ENCODE data around the gene PON3. TPM values are rescaled to one million over a fixed set of nuclear protein-coding genes. Genes with fewer than 3 reads are reported as not detected.

PON3 gene
- total RNA-seq, 4 donors from 2014 or later: 0.40 to 2.5 (median 1.9) TPM; not detected in 1

DNA sequence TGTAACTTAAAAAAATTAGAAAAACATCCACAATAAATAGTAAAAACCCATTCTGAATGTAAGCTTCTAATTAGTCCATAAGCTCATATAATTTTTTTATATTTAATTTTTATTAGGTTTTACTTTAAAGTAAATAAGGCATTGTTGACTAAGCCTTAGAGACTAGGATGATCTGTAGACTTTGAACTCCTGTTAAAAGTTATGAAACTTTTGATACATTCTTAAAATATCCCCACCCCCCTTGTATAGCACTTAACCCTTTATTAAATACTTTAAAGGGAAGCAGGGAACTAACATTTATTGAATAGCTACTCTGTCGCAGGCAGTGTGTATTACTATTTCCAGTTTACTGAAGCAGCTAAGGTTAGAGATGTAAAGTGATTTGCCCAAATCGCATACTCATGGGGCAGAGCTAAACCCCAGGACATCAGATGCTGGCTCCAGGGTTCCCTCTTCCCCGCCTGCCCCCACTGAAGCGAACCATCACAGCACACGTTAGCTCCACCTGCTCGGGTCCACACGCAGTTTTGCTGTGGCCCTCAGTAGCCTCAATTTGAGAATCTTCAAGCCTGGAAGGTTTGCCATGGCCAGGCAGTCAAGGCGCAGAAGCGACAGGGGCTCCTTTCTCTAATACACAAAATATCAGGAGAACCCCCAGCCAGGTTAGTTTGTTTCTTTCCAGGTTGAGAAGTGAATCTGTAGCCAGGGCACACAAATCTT, 72.6 kb downstream of the PON3 start:
- no peak overlapping the region for H3K27ac ChIP-seq
- H3K9me3 ChIP-seq: no peaks in the 10 kb centered on the region
- intact Hi-C loops (cut with DNase I): no loop called here
- H3K36me3 ChIP-seq: no peaks in the 10 kb centered on the region
- no peaks in the 10 kb centered on the region for H3K4me1 ChIP-seq
- no peak overlapping the region for H3K4me3 ChIP-seq
- 78 to 96% methylated on average over 8 to 9 of the region's 9 CpGs for WGBS, 2 donors
- H3K27me3 ChIP-seq: peaks cover 0 to 22% (median 0%) of the 10 kb centered on the region in 4 donors
- no peak for TF ChIP-seq POLR2A (IDR thresholded peaks at IDR 0.05)
- TF ChIP-seq, protein P1, sequence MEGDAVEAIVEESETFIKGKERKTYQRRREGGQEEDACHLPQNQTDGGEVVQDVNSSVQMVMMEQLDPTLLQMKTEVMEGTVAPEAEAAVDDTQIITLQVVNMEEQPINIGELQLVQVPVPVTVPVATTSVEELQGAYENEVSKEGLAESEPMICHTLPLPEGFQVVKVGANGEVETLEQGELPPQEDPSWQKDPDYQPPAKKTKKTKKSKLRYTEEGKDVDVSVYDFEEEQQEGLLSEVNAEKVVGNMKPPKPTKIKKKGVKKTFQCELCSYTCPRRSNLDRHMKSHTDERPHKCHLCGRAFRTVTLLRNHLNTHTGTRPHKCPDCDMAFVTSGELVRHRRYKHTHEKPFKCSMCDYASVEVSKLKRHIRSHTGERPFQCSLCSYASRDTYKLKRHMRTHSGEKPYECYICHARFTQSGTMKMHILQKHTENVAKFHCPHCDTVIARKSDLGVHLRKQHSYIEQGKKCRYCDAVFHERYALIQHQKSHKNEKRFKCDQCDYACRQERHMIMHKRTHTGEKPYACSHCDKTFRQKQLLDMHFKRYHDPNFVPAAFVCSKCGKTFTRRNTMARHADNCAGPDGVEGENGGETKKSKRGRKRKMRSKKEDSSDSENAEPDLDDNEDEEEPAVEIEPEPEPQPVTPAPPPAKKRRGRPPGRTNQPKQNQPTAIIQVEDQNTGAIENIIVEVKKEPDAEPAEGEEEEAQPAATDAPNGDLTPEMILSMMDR (IDR thresholded peaks at IDR 0.05): no peak
- no peak for DNase-seq

DNA sequence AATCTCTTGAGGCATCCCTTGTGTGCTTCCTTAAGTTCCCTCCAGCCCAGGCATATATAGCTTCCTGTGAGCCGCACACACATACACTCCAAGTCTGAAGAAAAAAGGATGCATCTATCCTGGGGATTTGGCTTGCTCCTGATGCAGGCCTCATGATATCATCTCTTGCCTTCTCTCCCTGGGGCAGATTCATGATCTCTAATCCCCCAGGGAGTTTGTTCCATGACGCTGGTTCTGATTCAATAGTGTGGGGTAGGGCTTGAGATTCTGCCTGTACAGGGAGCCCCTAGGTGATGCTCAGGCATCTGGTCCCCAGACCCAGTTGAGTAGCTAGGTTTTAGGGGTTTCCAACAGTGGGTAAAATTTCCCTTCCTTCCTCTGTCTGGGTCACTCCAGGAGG, 73.3 kb downstream of the PON3 start:
- H3K36me3 ChIP-seq: no peaks in the 10 kb centered on the region
- TF ChIP-seq, protein P1 (IDR thresholded peaks at IDR 0.05): no peak
- no peak for TF ChIP-seq POLR2A (IDR thresholded peaks at IDR 0.05)
- no peak for DNase-seq
- H3K4me3 ChIP-seq: no peak overlapping the region
- H3K27me3 ChIP-seq: peaks cover 0 to 22% (median 0%) of the 10 kb centered on the region in 4 donors
- no peak overlapping the region for H3K27ac ChIP-seq
- no peaks in the 10 kb centered on the region for H3K9me3 ChIP-seq
- intact Hi-C loops (cut with DNase I): no loop called here
- no peaks in the 10 kb centered on the region for H3K4me1 ChIP-seq
- whole genome bisulfite sequencing, 2 donors: 62 to 71% methylated on average over 2 of the region's 2 CpGs

DNA sequence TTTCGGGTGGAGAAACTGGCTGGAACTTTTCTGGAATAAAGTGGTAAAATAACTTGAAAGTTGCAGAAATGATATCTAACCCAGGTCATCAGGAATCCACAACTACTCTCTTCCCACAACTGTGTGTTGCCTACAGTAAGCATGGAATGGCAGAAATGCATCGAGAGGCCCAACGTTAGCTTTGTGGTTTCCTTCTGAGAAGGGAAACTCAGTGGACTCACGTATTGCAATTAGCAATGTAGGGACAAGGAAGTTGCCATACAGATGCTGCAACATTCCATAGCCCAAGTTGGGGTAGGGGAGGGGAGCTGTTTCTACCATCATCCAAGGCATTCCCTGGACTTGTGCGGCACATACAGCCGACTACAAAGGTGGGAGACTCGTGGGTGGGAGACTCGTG, 73.8 kb downstream of the PON3 start:
- TF ChIP-seq, protein P1 (IDR thresholded peaks at IDR 0.05): no peak
- TF ChIP-seq POLR2A (IDR thresholded peaks at IDR 0.05): no peak
- no peaks in the 10 kb centered on the region for H3K4me1 ChIP-seq
- intact Hi-C loops (cut with DNase I): no loop called here
- no peak overlapping the region for H3K27ac ChIP-seq
- no peak for DNase-seq
- 74 to 79% methylated on average over 8 of the region's 8 CpGs for WGBS, 2 donors
- H3K27me3 ChIP-seq: peaks cover 0 to 22% (median 0%) of the 10 kb centered on the region in 4 donors
- H3K4me3 ChIP-seq: no peak overlapping the region
- no peaks in the 10 kb centered on the region for H3K36me3 ChIP-seq
- H3K9me3 ChIP-seq: no peaks in the 10 kb centered on the region

DNA sequence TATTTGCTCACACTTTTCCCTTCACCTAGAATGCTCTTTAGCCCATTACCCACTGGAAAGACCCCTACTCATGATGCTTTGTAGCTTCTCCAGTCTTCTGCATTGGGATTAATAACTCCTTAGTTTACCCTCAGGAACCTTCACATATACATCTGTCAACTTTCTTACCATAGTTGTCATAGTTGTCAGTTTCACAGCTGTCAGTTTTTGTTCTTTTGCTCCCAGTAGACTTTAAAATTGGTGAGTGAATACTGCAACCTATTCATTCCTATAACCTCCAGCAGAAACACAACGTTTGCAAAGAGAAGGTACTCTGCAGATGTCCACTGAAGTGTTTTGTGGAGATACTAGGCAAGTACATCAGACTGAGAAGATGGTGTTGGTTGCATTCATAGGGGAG, 74.5 kb downstream of the PON3 start:
- H3K9me3 ChIP-seq: no peaks in the 10 kb centered on the region
- intact Hi-C loops (cut with DNase I): no loop called here
- TF ChIP-seq, protein P1 (IDR thresholded peaks at IDR 0.05): no peak
- H3K4me1 ChIP-seq: no peaks in the 10 kb centered on the region
- no peaks in the 10 kb centered on the region for H3K36me3 ChIP-seq
- H3K4me3 ChIP-seq: no peak overlapping the region
- H3K27me3 ChIP-seq: peaks cover 0 to 22% (median 0%) of the 10 kb centered on the region in 4 donors
- no peak overlapping the region for H3K27ac ChIP-seq
- no peak for DNase-seq
- WGBS, 2 donors: 46 to 62% methylated on average over 1 of the region's 1 CpG

DNA sequence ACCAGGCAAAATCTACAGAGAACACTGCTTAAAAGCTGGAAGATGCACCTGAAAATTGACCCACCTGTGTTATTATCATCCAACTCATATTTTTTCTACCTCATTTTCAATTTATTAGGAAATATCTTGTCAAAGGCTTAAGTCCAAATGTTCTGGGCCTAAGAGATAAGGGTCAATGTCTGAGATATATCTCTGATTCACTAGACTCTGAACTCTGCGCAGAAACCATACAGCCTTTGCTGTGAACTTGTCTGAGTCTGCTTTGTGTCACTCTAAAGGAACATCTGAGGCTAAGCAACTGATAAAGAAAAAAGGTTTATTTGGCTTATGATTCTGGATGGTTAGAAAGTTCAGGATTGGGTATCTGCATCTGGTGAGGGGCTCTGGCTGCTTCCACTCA, 75.5 kb downstream of the PON3 start:
- intact Hi-C loops (cut with DNase I): no loop called here
- Histone ChIP-seq H3K4me3 (no peak overlapping the region), H3K27me3 (peaks cover 0 to 23% (median 0%) of the 10 kb centered on the region in 4 donors), H3K27ac (no peak overlapping the region), H3K36me3 (no peaks in the 10 kb centered on the region), H3K4me1 (no peaks in the 10 kb centered on the region), H3K9me3 (no peaks in the 10 kb centered on the region)
- DNase-seq: no peak
- 86 to 87% methylated on average over 1 of the region's 1 CpG for WGBS, 2 donors
- TF ChIP-seq, protein P1 (IDR thresholded peaks at IDR 0.05): no peak
- no peak for TF ChIP-seq POLR2A (IDR thresholded peaks at IDR 0.05)

All from esophagus squamous epithelium (tissue), 5 donors.